HFFc6 (cell line): Measurements from ENCODE around the gene SSBP2. TPM values are rescaled to one million over a fixed set of nuclear protein-coding genes. Genes with fewer than 3 reads are reported as not detected.

Source experiments
- DNase-seq: peaks from one replicate; pipeline ENCODE4 v3.0.0-alpha.2; 2018
- H3K27ac Mint-ChIP-seq: 2 replicates; pipeline ENCODE4 v1.8.0; 2020; ENCODE audit warnings: mild to moderate bottlenecking, mixed read lengths
- H3K27me3 Mint-ChIP-seq: 2 replicates; pipeline ENCODE4 v1.8.0; 2021; ENCODE audit warnings: mild to moderate bottlenecking, moderate library complexity, mixed read lengths; ENCODE audit not compliant: insufficient read depth
- H3K36me3 Mint-ChIP-seq: 2 replicates; pipeline ENCODE4 v1.8.0; 2021; ENCODE audit warnings: low read depth, mixed read lengths
- H3K4me1 Mint-ChIP-seq: 2 replicates; pipeline ENCODE4 v1.8.0; 2020; ENCODE audit warnings: low read depth, mixed read lengths
- H3K4me3 Mint-ChIP-seq: 2 replicates; pipeline ENCODE4 v1.8.0; 2020; ENCODE audit warnings: mild to moderate bottlenecking, moderate library complexity, mixed read lengths
- H3K9me3 Mint-ChIP-seq: 2 replicates; pipeline ENCODE4 v1.8.0; 2020; ENCODE audit warnings: mild to moderate bottlenecking, mixed read lengths
- total RNA-seq, 6 experiments: library from RNA; stranded (reverse); fragmentation: NEBNext Ultra II Directional; extraction: Animal tissue kit (Norgen Biotek cat#: 25700); gene quantifications; 2 replicates in 1 of 6; 3 replicates in 5 of 6; pipeline ENCODE4 v1.2.3, GENCODE V29; 2021
- TF ChIP-seq, protein P1 (sequence below): fragments of 200-600 bp; sonication (generic); IDR thresholded peaks from 2 replicates; pipeline ENCODE4 v1.5.0; 2021; ENCODE audit warnings: antibody characterized with exemption, mild to moderate bottlenecking

The SSBP2 gene
- total RNA-seq, 6 experiments from 2014 or later: 21.0 to 28.6 (median 25.1) TPM

DNA sequence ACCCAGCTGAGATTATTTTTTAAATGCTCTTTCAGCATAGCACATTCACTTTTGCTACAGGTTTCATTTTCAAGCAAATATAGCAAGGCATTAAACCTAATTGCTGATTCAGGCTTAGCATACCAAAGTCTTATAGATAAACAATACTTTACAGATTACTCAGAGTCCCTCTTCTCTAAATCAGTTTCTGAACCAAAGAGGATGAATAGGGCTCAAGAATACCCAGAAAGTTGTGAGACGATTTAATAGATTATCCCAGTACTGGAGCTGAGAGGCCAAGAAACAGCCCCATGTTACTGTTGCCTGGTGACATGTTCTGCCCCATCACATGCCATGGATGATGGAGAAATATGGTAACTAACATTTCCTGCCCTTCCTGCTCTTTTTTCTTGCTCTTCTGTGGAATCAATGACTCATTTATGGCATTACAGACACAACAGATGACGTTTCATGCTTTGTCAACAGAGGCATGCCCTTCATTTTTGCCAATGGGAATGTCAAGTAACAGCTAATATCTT, 18.1 kb upstream of the SSBP2 start:
- peak overlapping the region; percentile 97 for H3K27ac Mint-ChIP-seq
- no peaks in the 10 kb centered on the region for H3K27me3 Mint-ChIP-seq
- TF ChIP-seq, protein P1, sequence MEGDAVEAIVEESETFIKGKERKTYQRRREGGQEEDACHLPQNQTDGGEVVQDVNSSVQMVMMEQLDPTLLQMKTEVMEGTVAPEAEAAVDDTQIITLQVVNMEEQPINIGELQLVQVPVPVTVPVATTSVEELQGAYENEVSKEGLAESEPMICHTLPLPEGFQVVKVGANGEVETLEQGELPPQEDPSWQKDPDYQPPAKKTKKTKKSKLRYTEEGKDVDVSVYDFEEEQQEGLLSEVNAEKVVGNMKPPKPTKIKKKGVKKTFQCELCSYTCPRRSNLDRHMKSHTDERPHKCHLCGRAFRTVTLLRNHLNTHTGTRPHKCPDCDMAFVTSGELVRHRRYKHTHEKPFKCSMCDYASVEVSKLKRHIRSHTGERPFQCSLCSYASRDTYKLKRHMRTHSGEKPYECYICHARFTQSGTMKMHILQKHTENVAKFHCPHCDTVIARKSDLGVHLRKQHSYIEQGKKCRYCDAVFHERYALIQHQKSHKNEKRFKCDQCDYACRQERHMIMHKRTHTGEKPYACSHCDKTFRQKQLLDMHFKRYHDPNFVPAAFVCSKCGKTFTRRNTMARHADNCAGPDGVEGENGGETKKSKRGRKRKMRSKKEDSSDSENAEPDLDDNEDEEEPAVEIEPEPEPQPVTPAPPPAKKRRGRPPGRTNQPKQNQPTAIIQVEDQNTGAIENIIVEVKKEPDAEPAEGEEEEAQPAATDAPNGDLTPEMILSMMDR: no peak
- H3K4me3 Mint-ChIP-seq: peak overlapping the region; percentile 83
- no peaks in the 10 kb centered on the region; the same call in 1 of the 2 replicates for H3K9me3 Mint-ChIP-seq
- peaks cover 37% of the 10 kb centered on the region for H3K4me1 Mint-ChIP-seq
- peaks cover 9% of the 10 kb centered on the region; the same call in 1 of the 2 replicates for H3K36me3 Mint-ChIP-seq
- peak; percentile 94 for DNase-seq

GRCh38 chr5:81767938-81768337, 17.0 kb upstream of the SSBP2 start:
- H3K4me3 Mint-ChIP-seq: peak overlapping the region; percentile 42; the same call in 1 of the 2 replicates
- H3K27ac Mint-ChIP-seq: peak overlapping the region; percentile 97
- H3K4me1 Mint-ChIP-seq: peaks cover 29% of the 10 kb centered on the region
- H3K36me3 Mint-ChIP-seq: peaks cover 9% of the 10 kb centered on the region; the same call in 1 of the 2 replicates
- no peaks in the 10 kb centered on the region for H3K27me3 Mint-ChIP-seq
- no peaks in the 10 kb centered on the region; the same call in 1 of the 2 replicates for H3K9me3 Mint-ChIP-seq
- DNase-seq: no peak
- TF ChIP-seq, protein P1: no peak

GRCh38 chr5:81767097-81767496, 16.2 kb upstream of the SSBP2 start:
- DNase-seq: no peak
- Mint-ChIP-seq H3K4me3 (no peak overlapping the region), H3K4me1 (peaks cover 37% of the 10 kb centered on the region), H3K9me3 (no peaks in the 10 kb centered on the region; the same call in 1 of the 2 replicates), H3K36me3 (peaks cover 4% of the 10 kb centered on the region; the same call in 1 of the 2 replicates), H3K27me3 (no peaks in the 10 kb centered on the region), H3K27ac (no peak overlapping the region)
- TF ChIP-seq, protein P1: no peak

- no peaks in the 10 kb centered on the region; the same call in 1 of the 2 replicates for H3K9me3 Mint-ChIP-seq
- TF ChIP-seq, protein P1: no peak
- no peak for DNase-seq
- H3K27ac Mint-ChIP-seq: no peak overlapping the region
- no peaks in the 10 kb centered on the region for H3K27me3 Mint-ChIP-seq
- H3K4me3 Mint-ChIP-seq: no peak overlapping the region
- H3K36me3 Mint-ChIP-seq: peaks cover under 1% of the 10 kb centered on the region; the same call in 1 of the 2 replicates
- peaks cover 40% of the 10 kb centered on the region for H3K4me1 Mint-ChIP-seq
Observed at GRCh38 chr5:81766611-81767010, 15.7 kb upstream of the SSBP2 start.

DNA sequence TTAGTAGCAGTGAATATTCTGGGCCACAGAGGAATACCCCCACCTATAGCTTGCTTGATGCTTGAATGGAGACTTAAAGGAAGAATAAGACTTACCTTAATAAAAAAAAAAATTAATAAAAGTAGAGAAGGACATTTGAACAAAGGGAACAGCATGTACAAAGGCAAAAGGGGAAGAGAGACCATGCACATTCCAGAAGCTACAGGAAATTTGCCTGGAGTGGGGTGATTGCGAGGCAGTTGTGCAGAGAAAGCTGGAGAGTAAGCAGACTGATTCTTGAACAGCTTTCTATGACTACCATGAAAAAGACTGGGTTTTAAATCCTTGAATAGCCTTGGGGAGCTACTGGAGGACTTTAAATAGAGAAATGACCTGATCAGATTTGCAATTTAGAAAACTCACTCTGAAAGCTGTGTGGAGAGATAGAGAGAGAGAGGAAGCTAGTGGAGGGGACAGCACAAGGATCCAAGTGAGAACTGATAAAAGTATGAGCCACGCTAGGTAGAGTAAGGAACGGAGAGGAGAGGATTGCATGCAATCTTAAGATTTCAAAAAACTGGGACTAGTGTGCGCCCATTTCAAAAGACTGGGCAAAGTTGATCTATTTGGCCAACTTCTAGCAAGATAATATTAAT, 12.5 kb upstream of the SSBP2 start:
- Mint-ChIP-seq H3K27ac (no peak overlapping the region), H3K4me3 (no peak overlapping the region), H3K9me3 (no peaks in the 10 kb centered on the region), H3K4me1 (peaks cover 38% of the 10 kb centered on the region), H3K36me3 (no peaks in the 10 kb centered on the region), H3K27me3 (no peaks in the 10 kb centered on the region)
- DNase-seq: no peak
- TF ChIP-seq, protein P1: no peak
